HG02973 (cell line): ENCODE measurements around the gene PPP1R2B.

ENCODE experiments used
- ATAC-seq: cut with Tn5 transposase; IDR thresholded peaks from one replicate; pipeline ENCODE4 v1.9.1; 2021; ENCODE audit warnings: moderate library complexity; ENCODE audit not compliant: unreplicated experiment

The PPP1R2B gene

DNA sequence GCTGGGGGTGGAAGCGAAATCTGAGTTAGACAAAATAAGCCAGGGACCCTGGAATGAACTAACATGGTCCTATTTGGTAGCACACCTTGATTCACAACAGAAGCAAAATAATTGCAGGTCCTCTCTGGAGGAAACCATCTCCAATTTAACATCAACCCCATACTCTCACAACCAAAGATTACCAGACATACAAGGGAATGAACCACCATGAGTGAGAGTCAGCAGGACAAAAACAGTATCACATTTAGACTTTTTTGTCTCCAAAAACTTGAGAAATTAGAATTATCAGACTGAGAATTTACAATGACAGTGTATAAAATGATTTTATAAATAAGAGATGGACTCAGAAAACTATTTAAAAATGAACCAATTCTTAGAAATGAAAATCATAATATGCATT, 21.1 kb downstream of the PPP1R2B start:
- ATAC-seq: no peak

GRCh38 chr5:156879665-156880285, 29.7 kb downstream of the PPP1R2B start:
- ATAC-seq: peak; percentile 85

- ATAC-seq: no peak
Observed at GRCh38 chr5:156883316-156883875, 33.3 kb downstream of the PPP1R2B start.

DNA sequence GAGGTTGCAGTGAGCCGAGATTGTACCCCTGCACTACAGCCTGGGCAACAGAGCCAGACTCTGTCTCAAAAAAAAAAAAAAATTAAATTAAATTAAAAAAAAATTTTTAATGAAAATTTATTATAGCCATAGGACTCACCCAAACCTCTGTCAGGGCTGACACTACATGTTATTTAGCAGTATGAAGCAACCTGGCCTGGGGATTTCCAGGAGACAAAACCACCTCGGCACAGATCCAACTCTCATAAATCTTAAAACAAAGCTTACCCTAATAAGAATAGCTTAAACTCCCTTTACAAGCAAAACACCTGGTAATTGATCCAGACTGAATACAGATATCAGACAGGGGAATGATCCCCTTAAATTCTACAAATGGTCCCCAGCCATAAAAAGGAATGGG, 38.4 kb downstream of the PPP1R2B start:
- ATAC-seq: no peak

DNA sequence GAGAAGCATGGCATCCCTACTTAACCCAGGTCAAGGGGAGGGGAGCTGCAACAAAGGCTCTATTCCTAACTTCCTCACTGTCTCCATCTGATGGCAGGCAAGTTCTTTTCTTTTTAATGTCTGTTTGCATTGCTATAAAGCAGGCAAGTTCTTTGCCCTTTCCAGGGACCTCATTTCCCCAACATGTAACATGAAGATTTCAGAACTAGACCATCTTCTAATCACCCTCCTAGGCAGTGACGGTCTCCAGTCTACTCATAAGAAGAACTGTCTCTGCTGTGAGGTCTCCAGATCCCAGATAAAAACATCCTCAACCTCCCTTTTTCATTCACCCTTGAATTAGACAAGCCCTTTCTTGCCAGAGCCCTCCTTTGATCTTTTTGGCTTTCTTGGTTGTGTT, 42.1 kb downstream of the PPP1R2B start:
- ATAC-seq: no peak

- ATAC-seq: no peak
Observed at GRCh38 chr5:156892864-156893263, 42.8 kb downstream of the PPP1R2B start.

DNA sequence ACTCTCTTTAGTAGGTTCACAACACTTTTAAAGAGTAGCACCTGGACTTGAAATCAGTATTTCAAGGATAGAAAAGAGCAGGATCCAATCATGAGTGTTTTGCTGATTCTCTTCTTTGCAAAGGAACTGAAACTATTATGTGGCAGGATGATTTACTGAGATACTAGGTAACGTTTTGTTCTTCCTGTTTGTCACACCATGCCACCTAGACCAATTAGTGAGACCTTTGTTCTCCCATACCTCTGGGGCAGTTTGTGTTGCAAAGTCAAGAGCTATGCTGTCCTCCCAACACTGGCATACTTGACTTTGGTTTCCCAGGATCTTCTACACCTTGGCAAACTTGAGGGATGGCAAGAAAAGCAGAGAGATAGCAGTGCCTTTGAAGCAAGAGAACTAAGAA, 43.4 kb downstream of the PPP1R2B start:
- peak; percentile 69 for ATAC-seq

- ATAC-seq: no peak
Observed at GRCh38 chr5:156896546-156896945, 46.5 kb downstream of the PPP1R2B start.
